Pancreas (tissue), 10 donors: ENCODE measurements around the gene SLC34A3. TPM values are rescaled to one million over a fixed set of nuclear protein-coding genes. Genes with fewer than 3 reads are reported as not detected.

Source experiments
- ATAC-seq, 4 donors: fragments of 200-7000 bp; cut with Tn5 transposase; one replicate each; pipeline versions ENCODE4 v1.8.0 to v1.9.1; 2020; ENCODE audit warnings: mild to moderate bottlenecking in 4 of 4, moderate library complexity in 4 of 4
- DNase-seq, 6 donors: peaks; one replicate each; pipeline ENCODE4 v3.0.0-alpha.2; 2020
- FAIRE-seq: peaks from 2 replicates; lab custom pipeline; 2012; peaks lifted over from hg19 to GRCh38; lab: Jason Lieb, UNC
- H3K27ac ChIP-seq, 4 donors: fragments of 200-600 bp; sonication (generic); 1 replicate in 3 of 4; 2 replicates in 1 of 4; pipeline versions ENCODE4 v1.5.0 to v1.8.0; 2020
- H3K27me3 ChIP-seq, 4 donors: fragments of 200-600 bp; one replicate each; pipeline ENCODE4 v1.8.0; 2021
- H3K36me3 ChIP-seq, 3 donors: fragments of 200-600 bp; sonication (generic) in 1 of 3; one replicate each; pipeline versions ENCODE4 v1.5.0 to v1.8.0; 2020 to 2021
- H3K4me1 ChIP-seq, 3 donors: fragments of 200-600 bp; one replicate each; pipeline ENCODE4 v1.8.0; 2021
- H3K4me3 ChIP-seq, 4 donors: fragments of 200-600 bp; sonication (generic) in 2 of 4; one replicate each; pipeline versions ENCODE4 v1.5.0 to v1.8.0; 2020 to 2021
- H3K9me3 ChIP-seq, 4 donors: fragments of 200-600 bp; one replicate each; pipeline ENCODE4 v1.8.0; 2021
- WGBS, 2 donors: extraction: QIAGEN DNeasy Blood & Tissue Kit; methylation state at CpG; one replicate each; pipeline ENCODE4 v1.1.7; 2013; 5-methylcytosine and 5-hydroxymethylcytosine counted together
- intact Hi-C, 3 donors: fragments of 100-400 bp; cut with DNase I; formaldehyde crosslinking; loops; one replicate each; pipeline versions ENCODE4 v1.11.1 to v1.14.2; 2022
- polyA plus RNA-seq, 2 donors: library from polyadenylated mRNA; stranded (reverse); fragments of 200-250 nt; gene quantifications; one replicate each; pipeline ENCODE4 v1.2.3, GENCODE V29; 2013
- total RNA-seq, 6 donors: library from RNA; stranded (reverse); fragmentation: NEBNext Ultra II Directional in 4 of 6; extraction: Animal tissue kit (Norgen Biotek cat#: 25700) in 4 of 6; gene quantifications; one replicate each; pipeline versions ENCODE4 v1.2.1 to v1.2.4, GENCODE V29; 2021 to 2023
- TF ChIP-seq, protein P1 (sequence below), 4 donors: fragments of 200-600 bp; sonication (generic) in 3 of 4; IDR thresholded peaks; one replicate each; pipeline versions ENCODE4 v1.5.0 to v1.8.0; 2021; ENCODE audit warnings: antibody characterized with exemption in 4 of 4
- donor health status: healthy with polysubstance abuse.
- donor health status: DM: no; HTN: no; CAD: no; lungs with moderate emphysema.
- donor health status: DM: no; HTN: no; CAD: no.
- donor health status: control.
- donor health status: control.
- donor health status: Bipolar disorder and iron deficiency.
- donor health status: DM: yes; HTN: yes; CAD: no.
- donor health status: DM: no; HTN: no; CAD: no.
- donor health status: DM: no; HTN: no; CAD: no.
- donor health status: DM: yes; HTN: yes; CAD: no.

Gene SLC34A3
- total and polyA plus RNA-seq, 8 donors, result 0.12 to 0.42 (median 0.20) TPM; not detected in 4

DNA sequence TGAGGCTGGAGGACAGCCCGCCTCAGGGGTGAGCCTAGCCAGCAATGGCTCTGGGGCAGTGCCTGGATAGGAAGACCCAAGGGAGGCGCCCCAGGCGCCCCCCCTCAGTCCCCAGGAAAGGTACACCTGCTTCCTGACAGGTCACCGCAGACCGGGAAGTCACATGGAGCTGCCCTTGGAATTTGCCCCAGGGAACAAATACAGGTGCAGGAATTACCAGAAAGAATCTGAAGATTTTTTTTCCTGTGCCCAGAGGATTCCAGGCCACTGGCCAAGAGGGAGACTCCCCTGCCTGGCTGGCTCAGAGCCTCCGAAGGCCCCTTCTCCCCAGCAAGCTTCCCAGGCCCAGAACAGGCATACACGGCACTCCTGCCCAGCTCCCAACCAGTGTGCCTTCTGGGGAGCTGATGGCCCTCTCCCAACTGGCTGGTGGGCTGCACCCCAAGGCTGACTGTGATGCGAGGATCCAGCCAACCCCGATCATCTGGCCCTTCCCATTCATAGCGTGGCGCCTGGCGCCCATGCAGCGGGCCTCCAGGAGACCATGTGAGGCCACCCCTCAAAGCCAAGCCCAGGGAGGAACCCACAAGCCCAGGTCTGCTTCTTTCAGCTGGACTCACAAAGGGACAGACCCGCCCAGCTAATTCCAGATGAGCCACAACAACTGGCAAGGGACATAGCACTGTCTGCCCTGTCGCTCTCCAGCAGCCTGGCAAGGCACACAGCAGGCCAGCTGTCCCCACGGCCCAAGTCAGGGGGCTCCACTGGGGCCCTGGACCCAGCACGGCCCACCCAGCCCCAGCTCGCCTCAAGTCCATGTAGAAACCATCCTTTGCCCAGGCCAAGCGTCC, 32.4 kb upstream of the SLC34A3 start:
- 17 to 20% methylated on average over 19 of the region's 19 CpGs for WGBS, 2 donors
- H3K36me3 ChIP-seq, result no peaks in the 10 kb centered on the region
- H3K27me3 ChIP-seq, result no peaks in the 10 kb centered on the region
- peak; percentile 35 to 59 (median 51) for ATAC-seq
- no peak for FAIRE-seq
- H3K4me3 ChIP-seq, result peak overlapping the region; percentile 48 to 80 (median 60)
- H3K4me1 ChIP-seq, result peaks cover 13 to 35% (median 27%) of the 10 kb centered on the region in 3 donors
- intact Hi-C loops, result no loop called here
- TF ChIP-seq, protein P1, sequence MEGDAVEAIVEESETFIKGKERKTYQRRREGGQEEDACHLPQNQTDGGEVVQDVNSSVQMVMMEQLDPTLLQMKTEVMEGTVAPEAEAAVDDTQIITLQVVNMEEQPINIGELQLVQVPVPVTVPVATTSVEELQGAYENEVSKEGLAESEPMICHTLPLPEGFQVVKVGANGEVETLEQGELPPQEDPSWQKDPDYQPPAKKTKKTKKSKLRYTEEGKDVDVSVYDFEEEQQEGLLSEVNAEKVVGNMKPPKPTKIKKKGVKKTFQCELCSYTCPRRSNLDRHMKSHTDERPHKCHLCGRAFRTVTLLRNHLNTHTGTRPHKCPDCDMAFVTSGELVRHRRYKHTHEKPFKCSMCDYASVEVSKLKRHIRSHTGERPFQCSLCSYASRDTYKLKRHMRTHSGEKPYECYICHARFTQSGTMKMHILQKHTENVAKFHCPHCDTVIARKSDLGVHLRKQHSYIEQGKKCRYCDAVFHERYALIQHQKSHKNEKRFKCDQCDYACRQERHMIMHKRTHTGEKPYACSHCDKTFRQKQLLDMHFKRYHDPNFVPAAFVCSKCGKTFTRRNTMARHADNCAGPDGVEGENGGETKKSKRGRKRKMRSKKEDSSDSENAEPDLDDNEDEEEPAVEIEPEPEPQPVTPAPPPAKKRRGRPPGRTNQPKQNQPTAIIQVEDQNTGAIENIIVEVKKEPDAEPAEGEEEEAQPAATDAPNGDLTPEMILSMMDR (IDR thresholded peaks at IDR 0.05), result no peak
- no peaks in the 10 kb centered on the region for H3K9me3 ChIP-seq
- peak overlapping the region; percentile 78 to 90 (median 83) for H3K27ac ChIP-seq
- peak in 5 of 6 donors; percentile 86 to 96 (median 91) for DNase-seq

DNA sequence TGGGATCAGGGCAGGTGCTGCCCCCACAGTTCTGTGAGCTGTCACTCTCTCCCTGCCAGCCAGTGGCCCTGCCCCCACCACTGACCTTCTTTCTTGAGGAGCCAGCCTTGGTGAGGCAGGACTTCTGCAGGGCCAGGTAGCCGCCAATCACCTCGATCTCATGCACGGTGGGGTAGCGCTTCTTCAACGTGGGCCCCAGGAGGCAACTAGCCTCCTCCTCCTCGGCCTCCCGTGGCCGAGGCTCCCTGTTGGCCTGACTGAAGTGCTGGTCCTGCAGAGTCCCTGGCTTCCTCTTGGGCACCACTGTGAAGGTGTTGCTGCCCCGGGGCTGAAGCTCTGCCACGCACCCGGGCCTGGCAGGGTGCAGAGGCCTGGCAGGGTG, 31.8 kb upstream of the SLC34A3 start:
- Histone ChIP-seq H3K4me1 (peaks cover 14 to 36% (median 21%) of the 10 kb centered on the region in 3 donors), H3K9me3 (no peaks in the 10 kb centered on the region), H3K4me3 (peak overlapping the region; percentile 48 to 80 (median 60)), H3K27ac (peak overlapping the region; percentile 78 to 90 (median 83)), H3K36me3 (no peaks in the 10 kb centered on the region), H3K27me3 (no peaks in the 10 kb centered on the region)
- DNase-seq (peak in 4 of 6 donors; percentile 77 to 85 (median 81)), ATAC-seq (peak; percentile 2 to 29 (median 11)), FAIRE-seq (no peak)
- TF ChIP-seq, protein P1 (IDR thresholded peaks at IDR 0.05), result no peak
- 17 to 23% methylated on average over 11 of the region's 11 CpGs for WGBS, 2 donors
- intact Hi-C loops, result no loop called here

DNA sequence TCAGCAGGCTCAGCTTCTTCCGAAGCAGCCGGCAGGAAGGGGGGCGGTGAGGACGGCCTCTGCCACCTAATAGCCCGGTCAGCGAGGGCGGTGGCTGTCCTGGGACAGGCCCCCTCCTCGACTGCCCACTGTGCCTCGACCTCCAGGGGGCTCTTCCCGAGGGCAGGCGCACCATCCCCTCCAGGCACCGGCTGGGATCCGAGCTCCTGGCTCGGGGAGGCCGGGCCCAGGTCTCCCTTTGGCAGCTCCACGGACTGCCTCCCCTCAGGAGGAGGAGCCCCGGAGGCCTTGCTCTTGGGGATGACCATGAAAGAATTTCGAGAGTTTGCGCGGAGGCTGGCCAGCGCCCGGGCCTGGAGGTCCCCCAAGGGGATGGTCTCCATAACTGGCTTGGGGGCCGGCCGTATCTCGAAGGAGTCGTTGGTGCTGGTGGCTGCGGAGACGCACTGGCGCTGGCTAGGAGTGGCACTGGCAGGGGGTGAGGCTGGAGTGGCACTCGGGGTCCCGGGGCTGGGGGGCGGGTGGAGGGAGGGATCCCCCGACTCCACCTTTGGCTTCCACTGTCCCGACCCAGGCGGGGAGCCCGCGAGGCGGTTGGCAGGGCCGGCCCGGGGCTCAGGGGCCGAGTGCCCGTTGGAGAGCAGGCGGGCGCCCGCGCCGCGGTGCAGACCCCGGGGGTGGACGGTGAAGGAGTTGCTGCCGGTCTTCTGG, 31.1 kb upstream of the SLC34A3 start:
- H3K9me3 ChIP-seq, result no peaks in the 10 kb centered on the region
- DNase-seq (peak in 3 of 6 donors; percentile 45 to 89 (median 50)), FAIRE-seq (no peak), ATAC-seq (no peak)
- no peaks in the 10 kb centered on the region for H3K27me3 ChIP-seq
- intact Hi-C loops, result no loop called here
- WGBS, 2 donors, result 4 to 5% methylated on average over 29 to 51 of the region's 51 CpGs
- H3K4me1 ChIP-seq, result peaks cover 14 to 36% (median 21%) of the 10 kb centered on the region in 3 donors
- H3K27ac ChIP-seq, result peak overlapping the region; percentile 78 to 90 (median 83)
- TF ChIP-seq, protein P1 (IDR thresholded peaks at IDR 0.05), result no peak
- H3K36me3 ChIP-seq, result no peaks in the 10 kb centered on the region
- peak overlapping the region; percentile 48 to 80 (median 60) for H3K4me3 ChIP-seq

DNA sequence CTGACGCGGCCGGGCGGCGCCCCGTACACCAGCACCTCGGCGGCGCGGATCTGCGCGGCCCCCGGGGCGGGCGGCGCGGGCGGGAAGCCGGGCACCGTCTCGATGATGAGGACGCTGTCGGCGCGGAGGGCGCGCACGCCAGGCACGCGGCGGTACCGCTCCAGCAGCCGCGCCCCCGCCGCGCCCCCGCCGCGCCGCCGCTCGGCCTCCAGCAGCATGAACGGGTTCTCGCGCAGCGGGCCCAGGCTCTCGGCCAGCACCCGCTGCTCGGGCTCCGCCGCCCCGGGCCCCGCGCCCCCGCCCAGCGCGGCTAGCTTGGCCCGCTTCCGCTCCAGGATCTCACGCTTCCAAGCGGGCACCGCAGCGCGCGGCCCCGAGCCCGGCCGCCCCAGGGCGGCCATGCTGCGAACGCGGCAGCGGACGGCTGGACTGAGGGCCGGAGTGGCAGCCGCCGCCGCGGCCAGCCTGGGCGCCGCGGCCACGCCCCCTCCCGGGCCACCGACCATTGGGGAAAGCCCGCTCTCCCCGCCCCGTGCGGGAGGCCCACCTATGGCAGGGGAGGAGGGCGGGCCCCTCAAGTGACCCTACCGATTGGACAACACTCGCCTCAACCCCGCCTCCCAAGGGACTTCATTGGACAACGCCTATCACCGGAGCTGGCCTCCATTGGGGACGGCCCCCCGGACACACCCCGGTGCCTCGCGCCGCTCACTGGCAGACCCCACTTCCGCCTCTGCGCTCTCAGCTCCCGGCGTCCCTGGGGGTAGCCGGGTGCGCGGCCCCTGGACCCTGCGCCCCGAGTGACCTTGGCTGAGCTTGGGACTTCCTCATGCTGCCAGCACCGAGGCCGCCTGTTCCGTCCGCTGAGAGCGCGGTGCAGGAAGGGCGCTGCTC, 30.1 kb upstream of the SLC34A3 start, which contains the start of gene TPRN:
Gene TPRN (minus strand): TSS at position 431 of the 894 bp plus-strand sequence. CDS start 30 bp downstream, at position 401.
- peak within 1 kb of the TSS; percentile 48 to 80 (median 60) for H3K4me3 ChIP-seq
- peaks cover 12 to 33% (median 15%) of the 10 kb centered on the region in 3 donors for H3K4me1 ChIP-seq
- TF ChIP-seq, protein P1 (IDR thresholded peaks at IDR 0.05), result no peak
- DNase-seq (peak; percentile 98 to 100 (median 100)), ATAC-seq (peak; percentile 75 to 89 (median 80)), FAIRE-seq (peak; percentile 20)
- H3K27me3 ChIP-seq, result no peaks in the 10 kb centered on the region
- intact Hi-C loops, result no loop called here
- H3K36me3 ChIP-seq, result no peaks in the 10 kb centered on the region
- no peaks in the 10 kb centered on the region for H3K9me3 ChIP-seq
- 0 to 1% methylated on average over 72 to 118 of the region's 118 CpGs for WGBS, 2 donors
- H3K27ac ChIP-seq, result peak within 1 kb of the TSS; percentile 83 to 90 (median 85)
